Lower leg skin (tissue), 4 donors: ENCODE data around the gene SART1. TPM values are rescaled to one million over a fixed set of nuclear protein-coding genes. Genes with fewer than 3 reads are reported as not detected.

Source experiments
- DNase-seq, 2 donors: peaks; one replicate each; pipeline ENCODE4 v3.0.0-alpha.2; 2019; ENCODE audit warnings: low spot score in 2 of 2
- H3K4me3 ChIP-seq: fragments of 200-600 bp; sonication (generic); 2 replicates; pipeline ENCODE4 v1.5.1; 2017; ENCODE audit warnings: mild to moderate bottlenecking, low read depth; ENCODE audit not compliant: poor library complexity, severe bottlenecking
- CTCF ChIP-seq, 3 donors: fragments of 450-650 bp; IDR thresholded peaks; one replicate each; pipeline ENCODE4 v1.5.1; 2016; ENCODE audit warnings: antibody characterized with exemption in 3 of 3, mild to moderate bottlenecking in 3 of 3, moderate library complexity in 2 of 3
- POLR2A ChIP-seq, 2 donors: fragments of 450-650 bp; IDR thresholded peaks; one replicate each; pipeline ENCODE4 v1.6.1; 2016 to 2017; ENCODE audit warnings: antibody characterized with exemption in 2 of 2, mild to moderate bottlenecking in 1 of 2, moderate library complexity in 1 of 2
- WGBS, 2 donors: methylation state at CpG; one replicate each; pipeline ENCODE4 v1.1.5; 2018; 5-methylcytosine and 5-hydroxymethylcytosine counted together
- intact Hi-C: fragments of 100-400 bp; cut with DNase I; formaldehyde crosslinking; loops from one replicate; pipeline ENCODE4 v1.15.0; 2023; ENCODE audit warnings: low total_unique reads
- total RNA-seq, 4 donors: library from RNA; depleted of rRNA; stranded (reverse); fragments of >200 nt; gene quantifications; one replicate each; pipeline ENCODE4 v1.1.0, GENCODE V29; 2016

Gene SART1
- total RNA-seq, 4 donors from 2014 or later, result 35.0 to 73.5 (median 55.4) TPM

- TF ChIP-seq POLR2A (IDR thresholded peaks at IDR 0.05), result no peak
- TF ChIP-seq CTCF (IDR thresholded peaks at IDR 0.05), result no peak
- no peak overlapping the region for H3K4me3 ChIP-seq
- WGBS, 2 donors, result 74 to 77% methylated on average over 17 of the region's 18 CpGs
- intact Hi-C loops, result no loop called here
- DNase-seq, result no peak
These were observed 54.6 kb downstream of the SART1 start for GRCh38 chr11:66015936-66016792.

- DNase-seq, result no peak
- 84 to 90% methylated on average over 10 of the region's 10 CpGs for WGBS, 2 donors
- intact Hi-C loops, result no loop called here
- TF ChIP-seq POLR2A (IDR thresholded peaks at IDR 0.05) (no peak), CTCF (IDR thresholded peaks at IDR 0.05) (no peak)
- no peak overlapping the region for H3K4me3 ChIP-seq
These were observed 55.3 kb downstream of the SART1 start for GRCh38 chr11:66016793-66017177.

GRCh38 chr11:66017321-66017720, 55.8 kb downstream of the SART1 start:
- H3K4me3 ChIP-seq, result no peak overlapping the region
- intact Hi-C loops, result no loop called here
- 90 to 92% methylated on average over 4 of the region's 4 CpGs for WGBS, 2 donors
- TF ChIP-seq CTCF (IDR thresholded peaks at IDR 0.05) (no peak), POLR2A (IDR thresholded peaks at IDR 0.05) (no peak)
- DNase-seq, result no peak

GRCh38 chr11:66020212-66020611, 58.7 kb downstream of the SART1 start:
- TF ChIP-seq CTCF (IDR thresholded peaks at IDR 0.05), result no peak
- TF ChIP-seq POLR2A (IDR thresholded peaks at IDR 0.05), result no peak
- DNase-seq, result no peak
- no peak overlapping the region for H3K4me3 ChIP-seq
- WGBS, 2 donors, result 72 to 74% methylated on average over 8 of the region's 8 CpGs
- intact Hi-C loops, result no loop called here

- H3K4me3 ChIP-seq, result no peak overlapping the region
- intact Hi-C loops, result no loop called here
- TF ChIP-seq CTCF (IDR thresholded peaks at IDR 0.05), result no peak
- TF ChIP-seq POLR2A (IDR thresholded peaks at IDR 0.05), result no peak
- 78 to 86% methylated on average over 25 of the region's 25 CpGs for WGBS, 2 donors
- DNase-seq, result no peak
These were observed 59.3 kb downstream of the SART1 start for GRCh38 chr11:66020618-66021357.
